ENCODE data around the gene HMGXB4.

Gene HMGXB4

GRCh38 chr22:35326854-35327562, 69.7 kb downstream of the HMGXB4 start:
- DNase-seq (ENCODE audit: low read depth) = no peak

DNA sequence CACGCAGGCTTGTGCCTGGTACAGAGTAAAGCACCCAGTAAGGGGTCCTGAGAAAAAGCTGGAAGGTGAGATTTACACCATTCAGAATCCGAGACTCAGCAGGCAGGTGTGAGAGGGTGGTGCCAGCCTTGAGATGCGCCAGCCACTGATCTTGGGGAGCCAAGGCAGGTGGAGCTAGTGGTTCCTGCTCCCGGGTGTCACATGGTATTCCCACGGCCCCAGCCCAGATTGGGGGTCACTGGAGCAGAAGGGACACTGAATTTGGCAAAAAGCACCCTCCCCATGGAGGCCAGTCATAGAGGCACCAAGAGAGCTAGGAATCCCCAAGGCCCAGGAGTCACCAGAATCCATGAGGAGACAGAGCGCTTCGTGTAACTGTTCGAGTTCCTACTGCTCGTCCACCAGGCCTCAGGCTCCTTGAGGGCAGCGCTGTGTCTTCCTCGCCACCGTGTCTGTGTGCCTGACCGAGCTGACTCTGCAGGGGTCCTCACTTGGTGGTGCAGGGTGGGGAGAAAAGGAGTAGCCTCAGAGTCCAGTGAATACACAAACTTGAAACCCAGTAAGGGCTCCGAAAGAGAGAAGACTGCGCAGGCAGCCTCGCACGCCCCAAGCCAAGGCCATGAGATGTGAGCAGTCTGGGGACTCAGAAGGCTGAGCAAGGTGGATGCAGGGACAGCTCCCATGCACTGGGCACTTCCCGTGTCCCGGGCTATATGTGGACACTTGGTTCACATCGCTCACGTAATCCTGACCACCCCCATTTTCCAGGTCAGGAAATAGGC, 70.6 kb downstream of the HMGXB4 start:
- DNase-seq (ENCODE audit: low read depth) = no peak

DNA sequence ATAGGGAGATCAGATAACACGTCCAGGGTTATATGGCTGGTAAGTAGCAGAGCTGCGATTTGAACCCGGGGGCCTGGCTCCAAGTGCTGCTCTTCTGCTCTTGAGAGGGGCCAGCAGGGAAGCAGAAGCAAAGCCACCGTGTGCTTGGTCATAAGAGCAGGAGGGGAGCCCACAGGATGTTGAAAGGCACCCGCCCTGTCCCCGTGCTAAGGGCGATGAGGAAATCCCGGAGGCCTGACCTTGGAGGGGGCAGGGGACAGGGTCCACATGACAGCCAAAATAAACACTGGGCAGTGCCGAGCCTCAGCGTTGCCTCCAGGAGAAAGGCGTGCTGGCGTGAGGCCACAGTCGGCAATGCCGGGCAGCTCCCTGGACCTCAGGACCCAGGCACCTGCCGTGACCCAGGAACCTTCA, 71.2 kb downstream of the HMGXB4 start:
- DNase-seq (ENCODE audit: low read depth) = no peak

- no peak for DNase-seq (ENCODE audit: low read depth)
These were observed 72.0 kb downstream of the HMGXB4 start for GRCh38 chr22:35329114-35329847.

DNA sequence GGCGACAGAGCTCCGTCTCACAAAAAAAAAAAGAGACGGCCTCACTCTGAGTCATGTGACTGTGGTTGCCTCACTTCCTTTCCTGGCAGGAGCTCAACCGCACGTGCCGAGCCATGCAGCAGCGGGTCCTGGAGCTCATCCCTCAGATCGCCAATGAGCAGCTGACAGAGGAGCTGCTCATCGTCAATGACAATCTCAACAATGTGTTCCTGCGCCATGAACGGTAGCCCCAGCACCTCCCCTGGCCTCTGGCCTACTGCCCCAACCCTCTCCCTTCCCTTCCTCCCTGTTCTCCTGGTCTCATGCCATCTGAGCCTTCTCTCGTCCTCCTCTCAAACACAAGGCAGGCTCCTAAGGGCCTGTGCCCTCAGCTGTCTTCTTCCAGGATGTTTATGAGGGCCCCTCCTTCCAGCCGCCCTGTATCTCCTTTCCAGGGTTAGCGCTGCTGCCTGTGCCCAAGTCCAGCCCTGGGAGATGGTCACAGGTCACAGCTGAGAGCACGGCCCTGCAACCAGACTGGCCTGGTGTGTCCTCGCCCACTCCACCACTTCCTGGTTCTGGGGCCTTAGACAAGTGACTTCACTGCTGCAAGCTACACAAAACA, 73.1 kb downstream of the HMGXB4 start:
- DNase-seq (ENCODE audit: low read depth) = peak; percentile 54

DNA sequence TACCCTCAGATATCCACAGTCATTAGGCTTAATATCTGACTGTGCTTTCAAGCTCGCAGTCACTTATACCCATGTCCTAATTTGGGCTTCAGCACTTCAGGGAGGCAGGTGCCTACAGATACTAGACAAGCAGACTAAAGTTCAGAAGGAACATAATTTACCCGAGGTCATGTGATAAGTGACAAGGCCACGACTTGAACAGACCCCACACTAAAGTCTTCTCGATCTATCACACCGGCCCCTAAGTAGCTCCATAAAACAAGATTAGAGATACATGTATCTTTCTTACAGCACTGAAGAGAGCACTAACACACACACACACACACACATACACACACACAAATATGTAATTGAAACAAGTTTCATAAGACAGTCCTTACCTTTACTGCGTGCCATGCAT, 75.0 kb downstream of the HMGXB4 start:
- no peak for DNase-seq (ENCODE audit: low read depth)

DNA sequence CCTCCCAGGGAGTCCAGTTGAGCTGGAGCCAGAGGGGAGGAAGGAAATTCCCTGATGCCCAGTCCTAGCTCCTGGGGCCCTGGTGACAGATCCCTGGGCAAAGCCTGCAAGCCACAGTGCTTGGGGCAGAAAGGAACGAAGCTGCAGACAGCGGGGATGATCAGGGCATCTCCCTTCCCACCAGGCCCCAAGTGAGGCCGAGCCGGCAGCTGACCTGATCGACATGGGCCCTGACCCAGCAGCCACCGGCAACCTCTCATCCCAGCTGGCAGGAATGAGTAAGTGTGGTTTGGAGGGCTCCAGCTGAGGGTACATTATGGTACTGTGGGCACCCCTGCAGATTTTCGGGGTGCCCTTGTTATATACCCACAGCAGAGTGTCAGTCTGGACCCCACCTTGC, 75.9 kb downstream of the HMGXB4 start:
- DNase-seq (ENCODE audit: low read depth) = no peak

- no peak for DNase-seq (ENCODE audit: low read depth)
These were observed 76.7 kb downstream of the HMGXB4 start for GRCh38 chr22:35334004-35334403.

GRCh38 chr22:35335468-35335867, 78.2 kb downstream of the HMGXB4 start:
- DNase-seq (ENCODE audit: low read depth) = no peak

GRCh38 chr22:35335936-35336781, 78.9 kb downstream of the HMGXB4 start:
- DNase-seq (ENCODE audit: low read depth) = no peak

- DNase-seq (ENCODE audit: low read depth) = no peak
These were observed 80.6 kb downstream of the HMGXB4 start for GRCh38 chr22:35337932-35338331.

- DNase-seq (ENCODE audit: low read depth) = no peak
These were observed 84.0 kb downstream of the HMGXB4 start for GRCh38 chr22:35341090-35341874.

- no peak for DNase-seq (ENCODE audit: low read depth)
These were observed 85.1 kb downstream of the HMGXB4 start for GRCh38 chr22:35342390-35342789.

GRCh38 chr22:35343664-35344550, 86.6 kb downstream of the HMGXB4 start:
- no peak for DNase-seq (ENCODE audit: low read depth)

DNA sequence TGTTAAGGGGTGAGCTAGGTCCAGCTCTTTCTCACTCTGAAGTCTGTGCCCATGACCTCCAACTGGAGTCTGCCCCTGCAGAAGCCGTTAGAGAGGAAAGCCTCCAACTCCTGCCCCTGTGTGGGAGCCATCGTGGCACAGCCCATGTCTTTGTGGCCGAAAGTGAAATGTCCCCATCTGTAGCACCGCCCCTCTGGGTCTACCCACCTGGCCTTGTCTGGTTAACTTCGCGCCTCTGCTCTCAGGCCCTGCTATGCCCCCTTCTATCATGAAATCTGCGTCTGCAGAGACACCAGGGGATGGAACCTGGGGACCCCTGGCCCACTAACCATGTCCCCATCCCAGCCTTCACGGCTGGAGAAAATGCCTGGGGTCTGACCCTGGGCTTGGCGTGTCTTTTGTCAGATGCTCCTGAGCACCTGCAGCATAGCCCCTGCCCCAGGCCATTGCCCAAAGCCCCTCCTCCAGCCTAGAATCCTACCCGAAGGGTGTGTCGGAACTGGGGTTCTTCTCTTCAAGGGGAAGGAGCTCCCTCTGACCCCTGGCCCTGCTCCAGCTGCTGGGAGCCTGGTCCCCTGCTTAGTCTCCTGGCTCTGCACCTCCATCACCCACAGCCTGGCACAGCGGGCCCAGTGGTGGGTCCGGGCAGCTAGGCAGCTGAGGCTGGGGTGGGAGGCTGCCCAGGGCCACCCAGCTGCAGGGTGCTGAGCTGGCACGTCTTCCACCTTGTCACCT, 87.8 kb downstream of the HMGXB4 start:
- no peak for DNase-seq (ENCODE audit: low read depth)

Data from activated T-cell treated with anti-CD3 and anti-CD28 coated beads for 24 hours (primary cell).